Stimulated activated CD4-positive, alpha-beta T cell treated with anti-CD3 and anti-CD28 coated beads, Interleukin-15, amount 100 ng/mL, for 48 hours (primary cell): Measurements from ENCODE around the gene CRLF2.
"Not testable (repeated sequence)": the region's sequence is repeated elsewhere in the genome, so short reads cannot be mapped to it uniquely, and the experiment has no call there.

Experiments used
- DNase-seq, 2 donors: peaks; one replicate each; pipeline ENCODE4 v3.0.0-alpha.2; 2020; ENCODE audit warnings: low read depth in 2 of 2

CRLF2 gene, protein sequence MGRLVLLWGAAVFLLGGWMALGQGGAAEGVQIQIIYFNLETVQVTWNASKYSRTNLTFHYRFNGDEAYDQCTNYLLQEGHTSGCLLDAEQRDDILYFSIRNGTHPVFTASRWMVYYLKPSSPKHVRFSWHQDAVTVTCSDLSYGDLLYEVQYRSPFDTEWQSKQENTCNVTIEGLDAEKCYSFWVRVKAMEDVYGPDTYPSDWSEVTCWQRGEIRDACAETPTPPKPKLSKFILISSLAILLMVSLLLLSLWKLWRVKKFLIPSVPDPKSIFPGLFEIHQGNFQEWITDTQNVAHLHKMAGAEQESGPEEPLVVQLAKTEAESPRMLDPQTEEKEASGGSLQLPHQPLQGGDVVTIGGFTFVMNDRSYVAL

GRCh38 chrX:1212532-1212931, at the start of gene CRLF2:
Gene CRLF2 (minus strand): TSS chrX:1212649. CDS start chrX:1212634, 15 bp downstream.
- DNase-seq = no peak

DNA sequence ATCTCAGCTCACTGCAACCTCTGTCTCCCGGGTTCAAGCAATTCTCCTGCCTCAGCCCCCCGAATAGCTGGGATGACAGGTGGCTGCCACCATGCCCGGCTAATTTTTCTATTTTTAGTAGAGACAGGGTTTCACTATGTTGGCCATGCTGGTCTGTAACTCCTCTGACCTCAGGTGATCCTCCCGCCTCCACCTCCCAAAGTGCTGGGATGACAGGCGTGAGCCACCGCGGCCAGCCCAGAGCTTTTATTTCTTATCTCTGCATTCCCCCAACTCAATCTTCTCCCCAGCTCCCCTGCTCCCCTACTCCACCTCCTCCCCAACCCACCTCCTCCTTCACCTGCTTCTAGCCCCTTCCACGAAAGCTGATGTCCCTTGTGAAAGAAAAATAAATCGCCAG, 49.3 kb upstream of the CRLF2 start:
- not testable (repeated sequence) for DNase-seq

- DNase-seq = no peak
These were observed 48.8 kb upstream of the CRLF2 start for GRCh38 chrX:1261285-1261684.

DNA sequence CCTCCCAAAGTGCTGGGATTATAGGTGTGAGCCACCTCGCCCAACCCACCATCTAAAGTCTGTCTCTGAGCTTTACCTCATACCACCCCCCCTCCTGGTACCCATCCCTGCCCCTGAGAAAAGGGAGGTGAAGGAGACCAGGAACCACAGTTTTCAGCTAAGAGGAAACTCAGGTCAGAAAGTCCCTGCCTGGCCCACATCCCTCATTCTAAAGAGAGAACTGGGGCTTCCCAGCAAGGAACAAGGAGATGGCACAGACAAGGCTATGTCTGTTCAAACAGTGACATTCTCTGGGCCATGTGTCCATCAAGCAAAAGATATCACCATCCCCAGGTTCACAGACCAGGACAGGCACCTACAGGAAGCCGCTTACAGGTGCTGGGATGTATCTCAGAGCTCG, 40.4 kb upstream of the CRLF2 start:
- no peak for DNase-seq

DNA sequence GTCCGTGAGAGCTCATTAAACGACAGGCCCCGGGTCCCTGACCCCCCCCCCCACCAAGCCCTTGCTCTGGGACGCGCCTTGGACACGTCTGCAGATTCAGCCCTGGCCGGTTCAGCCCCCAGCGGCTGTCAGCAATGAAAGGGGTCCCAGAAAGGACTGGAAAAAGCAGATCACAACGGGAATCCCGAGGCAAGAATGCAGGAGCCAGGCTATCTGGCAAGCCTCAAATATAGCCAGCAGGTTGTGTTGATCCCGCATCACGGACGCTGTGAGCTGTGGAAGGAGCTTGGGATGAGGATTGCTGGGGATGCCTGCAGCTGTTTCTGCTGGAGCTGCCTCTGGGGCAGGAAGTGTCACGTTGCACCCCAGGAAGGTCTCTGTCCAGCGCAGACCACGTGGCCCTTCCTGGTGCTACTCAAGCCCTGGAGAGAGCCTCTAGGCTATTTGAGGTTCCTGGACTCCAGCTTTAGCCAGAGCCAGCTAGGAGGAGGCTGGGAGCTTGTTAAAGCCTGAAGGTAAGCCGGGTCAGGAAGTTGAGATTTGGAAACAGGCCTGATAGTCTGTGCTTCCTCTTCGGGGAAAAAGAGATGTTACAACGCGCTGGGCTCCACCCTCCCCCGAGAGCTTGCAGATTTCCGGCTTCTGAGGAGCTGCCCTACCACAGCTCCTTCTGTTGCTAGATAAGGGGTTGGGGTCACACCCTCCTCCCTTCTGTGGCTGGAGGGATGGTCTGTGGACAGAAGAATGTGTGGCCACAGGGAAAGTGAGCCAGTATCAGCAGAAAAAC, 36.8 kb upstream of the CRLF2 start:
- peak in 1 of 2 donors; percentile 33 for DNase-seq

DNA sequence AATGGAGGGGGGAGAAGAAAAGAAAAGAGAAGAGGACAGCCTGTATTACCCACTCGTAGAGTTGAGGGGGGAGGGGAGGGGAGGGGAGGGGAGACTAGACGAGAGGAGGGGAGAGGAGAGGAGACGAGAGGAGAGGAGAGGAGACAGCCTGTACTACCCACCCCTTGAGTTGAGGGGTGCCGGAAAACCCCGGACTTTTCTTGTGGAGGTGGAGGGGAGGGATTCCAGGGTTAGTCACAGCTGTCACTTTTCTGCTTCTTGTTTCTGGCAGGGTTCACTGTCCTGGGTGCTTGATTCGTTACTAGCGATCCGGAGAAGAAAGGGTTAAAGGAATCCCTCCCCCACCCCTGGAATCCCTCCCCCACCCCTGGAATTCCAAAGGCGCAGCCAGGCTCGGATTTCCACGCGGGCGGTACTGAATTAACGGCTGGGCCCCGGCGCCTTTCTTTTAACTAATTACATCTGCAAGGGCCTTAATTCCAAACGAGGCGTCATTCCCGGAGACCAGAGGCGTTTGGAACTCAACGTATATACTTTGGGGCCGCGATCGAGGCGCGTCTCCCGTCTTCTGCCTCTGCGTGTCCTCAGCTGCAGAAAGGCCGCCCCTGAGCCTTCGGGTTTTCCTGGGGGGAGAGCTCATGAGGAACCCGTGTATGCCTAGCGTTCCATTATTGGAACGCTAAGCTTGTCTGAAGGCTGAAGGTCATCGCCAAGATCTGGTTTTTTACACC, 36.0 kb upstream of the CRLF2 start:
- DNase-seq = no peak

DNA sequence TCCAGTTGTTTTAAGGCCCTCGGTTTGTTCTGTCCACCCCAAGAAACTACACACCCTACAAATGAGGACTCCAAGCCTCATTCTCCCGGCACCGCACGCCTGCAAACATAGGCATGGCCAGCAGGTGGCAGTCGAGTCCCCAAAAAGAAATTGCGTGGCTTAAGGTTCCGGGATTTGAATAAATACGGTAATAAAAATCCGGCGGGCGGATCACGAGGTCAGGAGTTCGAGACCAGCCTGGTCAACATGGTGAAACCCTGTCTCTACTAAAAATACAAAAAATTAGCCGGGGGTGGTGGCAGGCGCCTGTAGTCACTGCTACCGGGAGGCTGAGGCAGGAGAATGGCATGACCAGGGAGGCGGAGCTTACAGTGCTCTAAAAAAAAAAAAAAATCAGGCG, 34.4 kb upstream of the CRLF2 start:
- peak; percentile 64 to 76 for DNase-seq

DNA sequence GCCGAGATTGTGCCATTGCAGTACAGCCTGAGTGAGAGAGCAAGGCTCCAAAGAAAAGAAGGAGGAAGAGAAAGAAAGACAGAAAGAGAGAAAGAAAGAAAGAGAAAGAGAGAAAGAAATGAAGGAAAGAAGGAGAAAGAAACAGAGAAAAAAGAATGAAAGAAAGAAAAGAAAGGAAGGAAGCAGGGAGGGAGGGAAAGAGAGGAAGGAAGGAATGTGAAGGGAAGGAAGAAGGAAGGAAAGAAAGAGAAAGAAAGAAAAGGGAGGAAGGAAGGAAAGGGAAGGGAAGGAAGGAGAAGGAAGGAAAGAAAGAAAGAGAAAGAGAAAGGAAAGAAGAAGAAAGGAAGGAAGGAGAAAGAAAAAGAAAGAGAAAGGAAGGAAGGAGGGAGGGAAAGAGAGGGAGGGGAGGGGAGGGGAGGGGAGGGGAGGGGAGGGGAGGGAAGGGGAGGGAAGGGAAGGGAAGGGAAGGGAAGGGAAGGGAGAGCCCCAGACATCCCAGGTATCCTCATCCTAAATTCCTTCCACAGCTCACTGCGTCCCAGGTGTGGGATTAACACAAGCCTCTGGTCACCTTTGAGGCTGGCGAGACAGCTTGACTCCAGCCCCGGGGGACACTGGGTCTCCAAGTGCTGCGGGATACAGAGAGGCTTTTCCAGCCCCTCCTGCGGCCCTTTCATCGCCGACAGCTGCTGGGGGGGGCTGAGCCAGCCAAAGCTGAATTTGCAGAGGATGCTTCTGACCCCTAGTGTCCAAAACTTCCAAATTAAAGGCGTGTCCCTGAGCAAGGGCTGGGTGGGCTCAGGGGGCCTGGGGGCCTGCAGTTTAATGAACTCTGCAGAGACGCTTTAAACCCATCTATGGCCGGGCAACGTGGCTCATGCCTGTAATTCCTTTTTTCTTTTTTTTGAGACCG, 32.0 kb upstream of the CRLF2 start:
- no peak for DNase-seq

GRCh38 chrX:1242891-1243402, 30.5 kb upstream of the CRLF2 start:
- DNase-seq = no peak

DNA sequence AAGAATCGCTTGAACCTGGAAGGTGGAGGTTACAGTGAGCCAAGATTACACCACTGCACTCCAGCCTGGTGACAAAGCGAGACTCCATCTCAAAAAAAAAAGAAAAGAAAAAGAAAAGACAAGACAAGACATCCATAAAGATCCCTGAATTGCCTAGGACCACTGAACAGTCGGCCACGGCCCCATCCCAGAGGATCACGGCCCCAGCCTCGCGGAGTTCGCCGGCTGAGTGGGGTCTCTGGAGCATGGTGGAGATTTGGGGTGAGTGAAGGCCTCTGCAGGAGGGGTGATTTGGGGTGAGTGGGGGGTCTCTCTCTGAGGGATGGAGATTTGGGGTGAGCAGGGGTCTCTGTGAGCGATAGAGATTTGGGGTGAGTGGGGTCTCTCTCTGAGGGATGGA, 28.1 kb upstream of the CRLF2 start:
- not testable (repeated sequence) for DNase-seq

DNA sequence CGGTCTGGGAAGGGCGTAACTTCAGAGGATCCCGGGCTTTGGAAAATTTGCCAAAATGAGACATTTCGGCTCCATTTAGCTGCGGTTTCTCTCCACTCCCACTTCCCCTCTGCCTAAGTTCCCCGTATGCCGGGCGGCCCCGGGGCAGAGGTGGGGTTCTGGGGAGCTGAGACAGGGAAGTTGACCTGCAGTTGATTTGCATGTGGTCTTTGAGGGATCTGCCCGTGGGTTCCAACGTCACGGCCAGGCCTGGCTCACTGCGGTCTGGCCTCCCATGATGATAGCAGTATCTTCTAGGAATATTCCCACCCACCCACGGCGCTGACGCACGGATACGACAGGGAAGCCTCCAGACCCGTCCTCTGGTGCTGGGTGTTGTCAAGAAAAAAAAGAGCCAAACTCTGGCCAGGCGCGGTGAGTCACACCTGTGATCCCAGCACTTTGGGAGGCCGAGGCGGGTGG, 27.3 kb upstream of the CRLF2 start:
- no peak for DNase-seq

DNA sequence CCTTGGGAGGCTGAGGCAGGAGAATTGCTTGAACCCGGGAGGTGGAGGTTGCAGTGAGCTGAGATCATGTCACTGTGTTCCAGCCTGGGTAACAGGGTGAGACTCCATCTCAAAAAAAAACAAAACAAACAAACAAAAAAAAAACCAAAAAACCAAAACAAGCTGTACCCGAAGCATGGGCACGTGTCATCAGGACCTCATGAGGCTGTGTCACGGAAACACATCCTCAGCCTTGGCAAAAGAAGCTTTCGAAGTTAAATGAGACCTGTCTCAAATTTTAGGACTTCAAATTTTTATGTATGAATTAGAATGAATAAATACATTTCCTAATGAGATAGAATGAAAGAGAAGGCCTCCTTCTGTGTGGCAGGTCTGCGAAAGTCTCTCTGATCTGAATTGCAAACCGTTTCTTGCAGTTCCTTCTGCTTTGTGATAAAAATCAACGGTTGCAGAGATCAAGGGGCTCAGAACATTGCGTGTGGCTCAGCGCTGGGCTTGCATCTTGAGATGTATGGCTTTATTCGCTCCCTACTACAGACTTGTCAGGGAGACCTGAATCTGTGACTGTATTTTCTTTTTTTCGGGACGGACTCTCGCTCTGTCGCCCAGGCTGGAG, 19.5 kb upstream of the CRLF2 start:
- no peak for DNase-seq

- DNase-seq = not testable (repeated sequence)
These were observed 15.7 kb upstream of the CRLF2 start for GRCh38 chrX:1228101-1228500.

GRCh38 chrX:1226249-1226648, 13.8 kb upstream of the CRLF2 start:
- DNase-seq = no peak

GRCh38 chrX:1224954-1225353, 12.5 kb upstream of the CRLF2 start:
- no peak for DNase-seq

DNA sequence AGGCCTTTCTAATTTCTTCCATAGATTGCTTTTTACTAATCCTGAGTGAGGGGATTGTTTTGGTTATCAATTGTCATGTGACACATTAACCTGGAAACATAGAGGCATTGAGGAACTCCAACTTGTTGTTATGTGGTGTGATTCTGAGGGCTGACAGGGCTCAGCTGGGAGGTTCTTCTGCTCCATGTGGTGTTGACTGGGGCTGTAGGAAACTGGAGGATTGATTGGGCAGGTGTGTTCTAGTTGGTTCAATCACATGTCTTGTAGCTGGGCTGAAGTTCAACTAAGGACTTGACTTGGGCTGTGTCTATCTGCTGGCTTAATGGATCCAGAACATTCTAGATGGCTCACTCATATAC, 10.8 kb upstream of the CRLF2 start:
- no peak for DNase-seq

DNA sequence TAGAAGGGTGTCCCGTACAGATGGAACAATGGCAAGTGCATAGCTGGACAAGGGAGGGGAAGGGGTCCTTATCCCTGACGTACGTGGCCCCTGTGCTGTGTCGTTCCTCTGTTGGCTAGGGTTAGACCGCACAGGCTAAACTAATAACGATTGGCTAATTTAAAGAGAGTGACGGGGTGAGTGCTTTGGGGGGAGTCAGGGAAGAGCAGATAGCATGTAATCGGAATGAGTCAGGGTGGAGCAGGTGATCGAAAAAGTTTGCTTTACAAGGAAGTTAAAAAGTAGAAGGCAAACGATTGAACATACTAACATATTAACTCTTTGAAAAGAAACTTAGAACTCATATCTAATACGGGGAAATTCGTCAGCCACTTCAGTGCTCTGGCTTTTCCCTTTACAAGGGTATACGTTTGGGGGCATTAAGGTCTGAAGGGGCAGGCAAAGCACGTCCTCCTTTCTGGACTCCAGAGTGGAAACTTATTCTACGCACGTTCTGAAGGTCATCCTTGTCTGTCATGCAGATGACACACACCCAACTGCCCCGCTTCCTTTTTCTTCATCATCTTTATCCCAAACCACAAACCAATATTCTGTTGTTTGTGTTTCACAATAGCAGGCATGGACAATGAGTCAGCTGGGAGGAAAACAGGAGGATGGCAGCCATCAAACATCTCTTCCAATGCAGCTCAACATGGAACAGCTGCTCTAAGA, 10.2 kb upstream of the CRLF2 start:
- no peak for DNase-seq

DNA sequence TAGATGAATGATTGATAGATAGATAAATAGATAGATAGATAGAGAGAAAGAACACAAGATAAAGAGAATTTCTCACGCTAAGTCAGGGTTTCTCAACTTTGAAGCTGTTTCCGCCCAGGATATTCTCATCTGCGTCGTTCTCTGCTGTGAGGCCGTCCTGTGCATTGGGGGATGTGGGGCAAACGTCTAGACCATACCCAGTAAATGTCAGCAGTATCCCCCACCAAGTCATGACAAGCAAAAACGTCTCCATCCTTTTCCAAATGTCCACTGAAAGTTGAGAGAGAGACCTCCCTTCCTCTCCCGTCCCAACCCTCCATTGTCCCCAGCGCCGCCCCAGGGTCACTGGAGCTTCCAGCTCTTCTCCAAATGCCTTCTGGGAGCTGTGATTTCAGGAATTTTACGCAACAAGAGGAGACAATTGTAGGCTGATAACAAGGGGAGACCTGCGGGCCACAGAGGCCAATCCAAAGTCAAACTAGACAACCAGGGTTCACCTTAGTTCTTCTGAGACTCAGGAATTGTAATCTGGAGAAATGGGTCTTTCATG, 8.9 kb upstream of the CRLF2 start:
- DNase-seq = no peak

DNA sequence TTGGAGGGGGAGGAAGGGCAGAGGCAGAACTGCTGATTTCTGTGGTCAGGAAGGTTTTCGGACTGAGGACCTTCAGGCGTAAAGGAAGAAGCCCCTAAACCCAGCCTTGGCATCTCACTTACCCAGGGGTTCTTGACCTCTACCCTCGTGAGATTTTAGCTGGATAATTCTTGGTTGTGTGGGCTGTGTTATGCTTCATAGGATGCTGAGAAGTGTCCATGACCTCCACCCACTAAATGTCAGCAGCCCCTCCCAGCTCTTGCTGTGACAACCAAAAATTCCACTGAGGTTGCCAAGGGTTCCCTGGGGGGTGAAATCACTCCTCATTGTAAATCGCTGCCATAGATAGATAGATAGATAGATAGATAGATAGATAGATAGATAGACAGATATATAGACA, 5.8 kb upstream of the CRLF2 start:
- no peak for DNase-seq
